Right lobe of liver (tissue), 4 donors: Measurements from ENCODE around the gene CD47.

Source experiments
- CTCF ChIP-seq, 4 donors: fragments of 200-600 bp in 3 of 4; fragments of 450-650 bp in 1 of 4; IDR thresholded peaks; one replicate each; pipeline versions ENCODE4 v1.5.1 to v1.8.0; 2016 to 2022; ENCODE audit warnings: antibody characterized with exemption in 4 of 4, mild to moderate bottlenecking in 2 of 4
- POLR2A ChIP-seq: fragments of 450-650 bp; IDR thresholded peaks from one replicate; pipeline ENCODE4 v1.6.1; 2017; ENCODE audit warnings: antibody characterized with exemption, mild to moderate bottlenecking
- donor health status: DM: no; HTN: no; CAD: no.
- donor health status: DM: no; HTN: no; CAD: no.
- donor health status: DM: no; HTN: yes; CAD: no.

GRCh38 chr3:108085370-108085769 lies 5.5 kb downstream of the CD47 start:
- no peak for TF ChIP-seq CTCF (IDR thresholded peaks at IDR 0.05)
- TF ChIP-seq POLR2A: no peak
